Measurements from ENCODE around the gene GDI2. TPM values are rescaled to one million over a fixed set of nuclear protein-coding genes. Genes with fewer than 3 reads are reported as not detected.
"Not testable (repeated sequence)": the region's sequence is repeated elsewhere in the genome, so short reads cannot be mapped to it uniquely, and the experiment has no call there.

GDI2 gene
- total RNA-seq, 1 experiment from 2014 or later = 200 TPM

DNA sequence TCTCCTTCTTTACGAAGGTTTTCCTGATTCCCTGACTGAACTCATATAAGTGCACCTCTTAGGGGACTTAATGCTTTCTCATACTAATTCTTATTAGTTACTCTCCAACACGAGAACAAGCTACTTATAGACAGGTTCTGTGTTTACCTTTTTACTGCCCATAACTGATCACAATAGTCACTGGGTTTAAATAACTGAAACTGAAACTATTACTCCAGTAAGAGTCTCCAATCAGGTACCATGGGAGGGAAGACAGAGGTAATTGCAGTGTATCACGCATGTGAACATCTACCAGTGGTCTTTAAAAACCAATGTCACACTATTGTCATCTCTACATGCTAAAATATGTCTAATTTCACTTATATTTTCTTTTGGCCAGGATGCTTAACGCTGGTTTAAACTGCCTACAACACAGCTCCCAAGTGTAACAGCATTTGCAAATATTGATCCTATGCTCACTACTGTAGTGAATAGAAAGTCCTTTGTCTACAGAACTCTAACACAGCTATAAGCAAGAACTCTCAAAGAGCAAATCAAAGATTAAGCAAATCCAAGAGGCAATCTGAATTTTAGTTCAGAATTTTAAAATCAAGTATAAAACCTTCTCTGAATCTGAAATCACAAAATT lies 3.6 kb downstream of the GDI2 start:
- CTCF ChIA-PET = interaction anchor here (0.6 to 1.1 kb wide), 5 partner anchors 30 to 995 kb away, joined by 3 to 5 read pairs (median 3); no protein-coding TSS in a partner anchor
- Mint-ChIP-seq H3K4me1 (ENCODE audit: insufficient read depth, unreplicated experiment) (peaks cover 35% of the 10 kb centered on the region), H3K27me3 (ENCODE audit: insufficient read depth, unreplicated experiment) (no peaks in the 10 kb centered on the region), H3K27ac (ENCODE audit: low read depth, unreplicated experiment) (peak overlapping the region; percentile 30), H3K9me3 (ENCODE audit: unreplicated experiment) (no peaks in the 10 kb centered on the region), H3K4me3 (ENCODE audit: unreplicated experiment) (peak overlapping the region; percentile 84), H3K36me3 (ENCODE audit: insufficient read depth, unreplicated experiment) (peaks cover 22% of the 10 kb centered on the region)
- no peak for DNase-seq (ENCODE audit: unreplicated experiment)
- TF ChIP-seq, protein P1, sequence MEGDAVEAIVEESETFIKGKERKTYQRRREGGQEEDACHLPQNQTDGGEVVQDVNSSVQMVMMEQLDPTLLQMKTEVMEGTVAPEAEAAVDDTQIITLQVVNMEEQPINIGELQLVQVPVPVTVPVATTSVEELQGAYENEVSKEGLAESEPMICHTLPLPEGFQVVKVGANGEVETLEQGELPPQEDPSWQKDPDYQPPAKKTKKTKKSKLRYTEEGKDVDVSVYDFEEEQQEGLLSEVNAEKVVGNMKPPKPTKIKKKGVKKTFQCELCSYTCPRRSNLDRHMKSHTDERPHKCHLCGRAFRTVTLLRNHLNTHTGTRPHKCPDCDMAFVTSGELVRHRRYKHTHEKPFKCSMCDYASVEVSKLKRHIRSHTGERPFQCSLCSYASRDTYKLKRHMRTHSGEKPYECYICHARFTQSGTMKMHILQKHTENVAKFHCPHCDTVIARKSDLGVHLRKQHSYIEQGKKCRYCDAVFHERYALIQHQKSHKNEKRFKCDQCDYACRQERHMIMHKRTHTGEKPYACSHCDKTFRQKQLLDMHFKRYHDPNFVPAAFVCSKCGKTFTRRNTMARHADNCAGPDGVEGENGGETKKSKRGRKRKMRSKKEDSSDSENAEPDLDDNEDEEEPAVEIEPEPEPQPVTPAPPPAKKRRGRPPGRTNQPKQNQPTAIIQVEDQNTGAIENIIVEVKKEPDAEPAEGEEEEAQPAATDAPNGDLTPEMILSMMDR (IDR thresholded peaks at IDR 0.05; ENCODE audit: unreplicated experiment) = no peak
- POLR2A ChIA-PET = interaction anchor here (0.7 to 6.9 kb wide), 4 partner anchors 10 to 135 kb away, joined by 3 to 118 read pairs (median 20); partner anchors contain the start of genes ANKRD16 and FBH1
- BruUV-seq (replicated peaks) = no TSS peak
- intact Hi-C loops (cut with micrococcal nuclease) = loop anchor here (5.0 kb wide), 2 partner anchors 78 to 122 kb away; partner anchors contain the start of gene ANKRD16

DNA sequence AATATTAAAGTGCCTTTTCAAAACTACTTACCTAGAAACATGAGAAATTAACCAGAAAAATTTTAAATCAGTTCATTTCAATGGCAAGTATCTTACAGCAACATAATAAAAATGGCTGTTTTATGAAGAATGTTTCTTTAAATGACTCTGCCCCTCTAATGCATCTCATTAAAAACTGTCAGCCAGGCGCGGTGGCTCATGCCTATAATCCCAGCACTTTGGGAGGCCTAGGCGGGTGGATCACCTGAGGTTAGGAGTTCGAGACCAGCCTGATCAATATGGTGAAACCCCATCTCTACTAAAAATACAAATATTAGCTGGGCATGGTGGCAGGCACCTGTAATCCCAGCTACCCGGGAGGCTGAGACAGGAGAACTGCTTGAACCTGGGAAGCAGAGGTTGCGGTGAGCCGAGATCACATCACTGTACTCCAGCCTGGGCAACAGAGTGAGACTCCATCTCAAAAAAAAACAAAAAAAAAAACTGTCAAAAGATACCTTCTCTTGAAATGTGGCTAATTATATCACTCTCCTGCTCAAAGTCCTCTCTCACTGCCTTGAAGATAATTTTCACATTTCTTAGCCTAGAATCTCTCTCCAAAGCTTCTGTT lies 4.3 kb downstream of the GDI2 start:
- BruUV-seq (replicated peaks); H3K9me3 Mint-ChIP-seq (ENCODE audit: unreplicated experiment); intact Hi-C loops (cut with micrococcal nuclease); H3K27me3 Mint-ChIP-seq (ENCODE audit: insufficient read depth, unreplicated experiment); DNase-seq (ENCODE audit: unreplicated experiment): not testable (repeated sequence)
- Mint-ChIP-seq H3K36me3 (ENCODE audit: insufficient read depth, unreplicated experiment) (peaks cover 22% of the 10 kb centered on the region), H3K4me1 (ENCODE audit: insufficient read depth, unreplicated experiment) (peaks cover 35% of the 10 kb centered on the region), H3K27ac (ENCODE audit: low read depth, unreplicated experiment) (peak overlapping the region; percentile 30), H3K4me3 (ENCODE audit: unreplicated experiment) (peak overlapping the region; percentile 84)
- POLR2A ChIA-PET = interaction anchor here (0.7 to 6.9 kb wide), 3 partner anchors 9 to 135 kb away, joined by 3 to 118 read pairs (median 28); partner anchors contain the start of genes ANKRD16 and FBH1
- CTCF ChIA-PET = interaction anchor here (0.6 to 1.1 kb wide), 3 partner anchors 31 to 65 kb away, joined by 3 to 5 read pairs (median 3); no protein-coding TSS in a partner anchor

- TF ChIP-seq, protein P1 (IDR thresholded peaks at IDR 0.05; ENCODE audit: unreplicated experiment) = no peak
- ChIA-PET POLR2A (interaction anchor here (0.6 to 1.8 kb wide), 6 partner anchors 37 to 137 kb away, joined by 3 to 5 read pairs (median 4); partner anchors contain the start of genes ANKRD16 and FBH1), CTCF (interaction anchor here (0.5 kb wide), 1 partner anchor 8 kb away, joined by 3 read pairs; no protein-coding TSS in a partner anchor)
- BruUV-seq (replicated peaks) = no TSS peak
- no peak overlapping the region for H3K4me3 Mint-ChIP-seq (ENCODE audit: unreplicated experiment)
- peak overlapping the region; percentile 59 for H3K27ac Mint-ChIP-seq (ENCODE audit: low read depth, unreplicated experiment)
- H3K4me1 Mint-ChIP-seq (ENCODE audit: insufficient read depth, unreplicated experiment) = peaks cover 40% of the 10 kb centered on the region
- intact Hi-C loops (cut with micrococcal nuclease) = no loop called here
- peaks cover 12% of the 10 kb centered on the region for H3K36me3 Mint-ChIP-seq (ENCODE audit: insufficient read depth, unreplicated experiment)
- DNase-seq (ENCODE audit: unreplicated experiment) = no peak
- H3K27me3 Mint-ChIP-seq (ENCODE audit: insufficient read depth, unreplicated experiment) = no peaks in the 10 kb centered on the region
- no peaks in the 10 kb centered on the region for H3K9me3 Mint-ChIP-seq (ENCODE audit: unreplicated experiment)
These were observed 6.5 kb downstream of the GDI2 start for GRCh38 chr10:5806745-5807144.

GRCh38 chr10:5805711-5806110 lies 7.5 kb downstream of the GDI2 start:
- BruUV-seq (replicated peaks) = no TSS peak
- POLR2A ChIA-PET = interaction anchor here (0.6 to 2.7 kb wide), 4 partner anchors 8 to 84 kb away, joined by 3 to 13 read pairs (median 4); partner anchors contain the start of genes ANKRD16, FBH1 and GDI2
- CTCF ChIA-PET = interaction anchor here (0.6 to 1.0 kb wide), 2 partner anchors 68 to 363 kb away, joined by 4 read pairs; no protein-coding TSS in a partner anchor
- H3K36me3 Mint-ChIP-seq (ENCODE audit: insufficient read depth, unreplicated experiment) = peaks cover 17% of the 10 kb centered on the region
- H3K4me1 Mint-ChIP-seq (ENCODE audit: insufficient read depth, unreplicated experiment) = peaks cover 32% of the 10 kb centered on the region
- DNase-seq (ENCODE audit: unreplicated experiment) = no peak
- no peaks in the 10 kb centered on the region for H3K9me3 Mint-ChIP-seq (ENCODE audit: unreplicated experiment)
- H3K27ac Mint-ChIP-seq (ENCODE audit: low read depth, unreplicated experiment) = no peak overlapping the region
- no peaks in the 10 kb centered on the region for H3K27me3 Mint-ChIP-seq (ENCODE audit: insufficient read depth, unreplicated experiment)
- intact Hi-C loops (cut with micrococcal nuclease) = no loop called here
- no peak overlapping the region for H3K4me3 Mint-ChIP-seq (ENCODE audit: unreplicated experiment)
- TF ChIP-seq, protein P1 (IDR thresholded peaks at IDR 0.05; ENCODE audit: unreplicated experiment) = no peak
